Stimulated activated CD4-positive, alpha-beta T cell treated with anti-CD3 and anti-CD28 coated beads, Interleukin-4, amount 100 ng/mL, for 1 hour (primary cell): ENCODE measurements around the gene FUZ.

Experiments used
- DNase-seq: peaks from one replicate; pipeline ENCODE4 v3.0.0-alpha.2; 2020

Gene FUZ

DNA sequence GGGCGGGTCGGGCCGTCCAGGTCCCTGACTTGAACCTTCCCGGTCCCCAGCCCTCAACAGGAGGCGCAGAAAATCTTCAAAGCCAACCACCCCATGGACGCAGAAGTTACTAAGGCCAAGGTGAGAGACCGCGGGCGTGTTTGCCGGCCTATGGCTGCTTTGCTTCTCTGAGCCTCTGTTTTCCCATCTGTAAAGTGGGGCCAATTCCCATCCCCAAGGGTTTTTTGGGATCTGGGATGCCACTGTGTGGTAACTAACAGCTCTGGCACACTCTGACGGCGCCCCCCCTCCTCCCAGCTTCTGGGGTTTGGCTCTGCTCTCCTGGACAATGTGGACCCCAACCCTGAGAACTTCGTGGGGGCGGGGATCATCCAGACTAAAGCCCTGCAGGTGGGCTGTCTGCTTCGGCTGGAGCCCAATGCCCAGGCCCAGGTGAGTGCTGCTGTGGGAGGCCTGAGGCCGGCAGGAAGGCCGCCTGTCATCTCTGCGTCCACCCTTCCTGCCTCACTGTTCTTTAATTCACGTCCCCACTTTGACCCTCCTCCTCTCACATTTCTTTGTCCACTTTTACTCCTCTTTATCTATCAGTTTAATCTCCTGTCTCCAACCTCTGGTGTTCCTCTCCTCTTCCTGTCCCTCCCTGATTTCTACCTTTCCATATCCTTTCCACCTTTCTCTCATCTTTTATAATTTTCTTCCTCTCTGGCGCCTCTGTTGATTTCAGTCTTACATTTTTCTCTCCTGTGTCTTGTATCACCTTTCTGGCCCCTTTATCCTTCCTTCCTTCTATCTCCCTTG lies 7.1 kb downstream of the FUZ start:
- DNase-seq: no peak

DNA sequence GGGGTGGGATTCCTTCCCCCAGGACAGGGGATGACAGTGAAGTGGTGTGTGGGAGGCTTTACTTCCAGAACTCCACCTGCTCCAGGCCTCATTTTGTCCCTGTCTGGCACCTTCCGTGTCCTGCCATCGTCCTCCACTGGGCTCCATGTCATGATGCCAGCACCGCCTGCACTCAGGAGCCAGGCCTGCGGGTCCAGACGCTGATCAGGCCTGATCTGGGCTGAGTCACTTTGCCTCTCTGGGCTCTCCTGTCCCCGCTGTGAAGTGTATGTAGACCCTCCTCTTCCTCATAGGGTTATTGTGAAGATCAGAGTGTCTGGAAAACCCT lies 9.6 kb downstream of the FUZ start:
- no peak for DNase-seq

DNA sequence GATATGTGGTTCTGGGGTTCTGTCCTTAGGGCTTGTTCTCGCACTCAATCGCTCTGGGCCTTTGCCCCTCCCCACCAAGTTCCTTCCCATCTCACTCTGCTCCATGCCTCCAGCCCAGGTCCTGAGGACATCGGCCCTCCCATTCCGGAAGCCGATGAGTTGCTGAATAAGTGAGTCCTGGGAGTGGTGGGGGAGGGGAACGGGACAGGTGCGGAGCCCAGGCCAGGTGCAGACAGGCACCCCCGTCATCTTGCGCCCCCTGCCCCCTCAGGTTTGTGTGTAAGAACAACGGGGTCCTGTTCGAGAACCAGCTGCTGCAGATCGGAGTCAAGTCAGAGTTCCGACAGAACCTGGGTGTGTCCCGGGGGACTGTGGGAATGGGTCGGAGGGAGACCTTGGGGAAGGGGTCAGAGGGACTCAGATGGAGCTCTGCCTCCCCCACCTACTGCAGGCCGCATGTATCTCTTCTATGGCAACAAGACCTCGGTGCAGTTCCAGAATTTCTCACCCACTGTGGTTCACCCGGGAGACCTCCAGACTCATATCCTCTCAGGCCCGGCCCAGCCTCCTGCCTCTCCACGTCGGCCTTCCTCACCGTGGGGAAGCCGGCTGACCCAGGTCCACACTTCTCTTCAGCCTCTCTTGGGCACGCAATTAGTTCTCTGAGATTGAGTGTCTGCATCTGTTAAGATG lies 10.1 kb downstream of the FUZ start:
- DNase-seq: no peak

DNA sequence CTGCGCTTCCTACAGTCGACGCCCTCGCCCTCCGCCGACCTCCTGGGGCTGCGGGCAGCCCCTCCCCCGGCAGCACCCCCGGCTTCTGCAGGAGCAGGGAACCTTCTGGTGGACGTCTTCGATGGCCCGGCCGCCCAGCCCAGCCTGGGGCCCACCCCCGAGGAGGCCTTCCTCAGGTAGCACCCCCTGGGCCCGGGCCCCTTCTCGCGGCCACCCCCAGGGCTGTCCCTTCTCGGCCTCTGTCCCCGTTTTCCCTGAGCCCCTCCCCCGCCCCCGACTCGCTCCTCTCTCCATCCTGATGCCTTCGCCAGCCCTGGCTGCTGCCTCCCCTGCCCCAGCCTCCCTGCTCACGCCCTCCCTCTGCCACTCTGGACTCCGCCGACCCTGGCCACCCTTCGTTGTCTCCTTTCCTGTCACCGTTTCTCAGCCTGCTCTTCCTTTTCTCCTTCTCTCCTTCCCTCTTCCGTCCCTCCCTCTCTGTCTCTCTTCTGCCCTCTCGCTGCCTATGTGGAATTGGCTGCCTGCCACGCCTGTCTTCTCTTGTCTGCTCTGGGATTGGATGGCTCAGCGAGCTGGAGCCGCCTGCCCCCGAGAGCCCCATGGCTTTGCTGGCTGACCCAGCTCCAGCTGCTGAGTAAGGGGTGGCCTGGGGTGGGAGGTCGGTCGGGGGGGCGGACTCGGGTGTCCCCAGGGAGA lies 11.0 kb downstream of the FUZ start:
- DNase-seq: no peak

DNA sequence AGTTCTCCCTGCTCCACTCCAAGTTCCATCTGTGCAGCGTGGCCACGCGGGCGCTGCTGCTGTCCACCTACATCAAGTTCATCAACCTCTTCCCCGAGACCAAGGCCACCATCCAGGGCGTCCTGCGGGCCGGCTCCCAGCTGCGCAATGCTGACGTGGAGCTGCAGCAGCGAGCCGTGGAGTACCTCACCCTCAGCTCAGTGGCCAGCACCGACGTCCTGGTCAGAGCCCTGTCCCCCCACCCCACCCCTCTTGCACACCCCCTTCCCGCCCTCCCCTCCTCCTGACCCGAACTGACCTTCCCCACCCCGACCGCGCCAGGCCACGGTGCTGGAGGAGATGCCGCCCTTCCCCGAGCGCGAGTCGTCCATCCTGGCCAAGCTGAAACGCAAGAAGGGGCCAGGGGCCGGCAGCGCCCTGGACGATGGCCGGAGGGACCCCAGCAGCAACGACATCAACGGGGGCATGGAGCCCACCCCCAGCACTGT lies 11.6 kb downstream of the FUZ start:
- no peak for DNase-seq

DNA sequence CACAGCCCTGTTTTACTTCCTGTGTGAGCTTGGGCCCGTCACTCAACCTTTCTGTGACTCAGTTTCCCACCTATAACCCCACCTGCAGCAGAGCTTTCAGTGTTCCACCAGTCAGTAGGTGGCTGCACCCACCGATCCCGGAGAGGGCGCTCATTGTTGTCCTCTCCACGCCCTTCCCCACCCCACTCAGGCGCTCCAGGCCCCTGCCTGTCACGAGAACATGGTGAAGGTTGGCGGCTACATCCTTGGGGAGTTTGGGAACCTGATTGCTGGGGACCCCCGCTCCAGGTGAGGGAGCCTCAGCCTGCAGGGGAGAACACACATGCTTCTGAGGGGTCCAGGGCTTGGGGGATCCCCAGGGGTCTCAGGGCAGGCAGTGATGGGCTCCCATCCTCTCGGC lies 12.3 kb downstream of the FUZ start:
- DNase-seq: no peak

DNA sequence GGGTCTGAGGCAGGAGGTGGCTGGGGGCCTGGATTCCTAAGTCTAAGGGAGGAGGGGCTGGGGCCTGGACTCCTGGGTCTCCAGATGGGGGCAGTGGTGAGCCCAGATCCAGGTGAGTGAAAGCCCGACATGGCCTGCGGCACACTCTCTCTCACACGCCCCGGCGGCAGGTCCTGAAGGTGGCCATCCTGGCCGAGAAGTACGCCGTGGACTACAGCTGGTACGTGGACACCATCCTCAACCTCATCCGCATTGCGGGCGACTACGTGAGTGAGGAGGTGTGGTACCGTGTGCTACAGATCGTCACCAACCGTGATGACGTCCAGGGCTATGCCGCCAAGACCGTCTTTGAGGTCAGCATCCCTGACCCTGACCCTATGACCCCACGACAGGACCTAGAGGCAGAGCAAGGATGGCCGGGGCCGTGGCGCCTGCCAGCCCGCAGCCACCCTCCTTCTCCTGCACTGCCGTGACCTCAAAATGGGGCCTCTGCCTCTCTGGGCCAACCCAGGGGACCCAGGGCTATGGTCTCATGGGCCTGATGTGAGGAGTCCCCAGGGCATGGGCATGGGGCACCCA lies 13.2 kb downstream of the FUZ start:
- DNase-seq: no peak

DNA sequence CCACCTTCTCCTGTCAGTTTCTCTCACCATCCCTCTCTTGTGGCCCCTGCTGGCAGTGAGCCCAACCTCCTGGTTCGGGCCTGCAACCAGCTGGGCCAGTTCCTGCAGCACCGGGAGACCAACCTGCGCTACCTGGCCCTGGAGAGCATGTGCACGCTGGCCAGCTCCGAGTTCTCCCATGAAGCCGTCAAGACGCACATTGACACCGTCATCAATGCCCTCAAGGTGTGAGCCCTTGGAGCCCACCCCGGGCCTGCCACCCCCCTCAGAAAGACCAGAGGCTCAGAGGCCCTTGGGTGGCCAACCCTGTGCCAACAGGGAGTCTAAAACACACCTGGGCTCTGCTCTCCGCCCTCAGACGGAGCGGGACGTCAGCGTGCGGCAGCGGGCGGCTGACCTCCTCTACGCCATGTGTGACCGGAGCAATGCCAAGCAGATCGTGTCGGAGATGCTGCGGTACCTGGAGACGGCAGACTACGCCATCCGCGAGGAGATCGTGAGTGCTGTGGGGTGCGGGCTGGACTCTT lies 13.8 kb downstream of the FUZ start:
- no peak for DNase-seq

DNA sequence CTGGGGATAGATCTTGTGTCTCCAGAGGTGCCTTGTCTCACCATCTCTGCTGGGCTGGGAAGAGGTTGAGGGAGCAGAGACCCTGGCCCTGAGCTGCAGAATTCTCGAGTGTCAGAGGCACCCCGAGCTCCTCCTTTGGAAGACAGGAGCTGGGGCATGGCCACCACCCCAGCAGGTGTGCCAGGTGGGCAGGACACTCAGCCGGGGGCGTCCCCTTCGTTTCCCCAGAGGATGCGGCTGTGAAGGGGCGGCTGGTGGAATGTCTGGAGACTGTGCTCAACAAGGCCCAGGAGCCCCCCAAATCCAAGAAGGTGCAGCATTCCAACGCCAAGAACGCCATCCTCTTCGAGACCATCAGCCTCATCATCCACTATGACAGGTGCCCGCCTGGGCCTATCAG lies 14.5 kb downstream of the FUZ start:
- DNase-seq: no peak

DNA sequence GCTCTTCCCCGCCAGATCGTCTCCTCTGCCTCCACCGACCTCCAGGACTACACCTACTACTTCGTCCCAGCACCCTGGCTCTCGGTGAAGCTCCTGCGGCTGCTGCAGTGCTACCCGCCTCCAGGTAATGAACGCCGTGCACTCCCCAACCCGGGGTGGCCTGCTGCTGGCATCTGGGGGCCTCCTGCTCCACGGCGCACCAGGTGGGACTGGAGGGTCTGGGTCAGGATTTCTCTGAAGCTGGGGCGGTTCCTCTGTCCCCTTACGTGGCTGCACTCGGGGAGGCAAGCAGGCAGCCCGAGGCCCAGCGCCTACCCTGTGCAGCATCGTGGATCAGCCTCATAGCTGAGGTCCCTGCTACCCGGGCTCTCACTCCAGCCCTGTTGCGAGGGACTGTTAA lies 17.5 kb downstream of the FUZ start:
- DNase-seq: no peak

DNA sequence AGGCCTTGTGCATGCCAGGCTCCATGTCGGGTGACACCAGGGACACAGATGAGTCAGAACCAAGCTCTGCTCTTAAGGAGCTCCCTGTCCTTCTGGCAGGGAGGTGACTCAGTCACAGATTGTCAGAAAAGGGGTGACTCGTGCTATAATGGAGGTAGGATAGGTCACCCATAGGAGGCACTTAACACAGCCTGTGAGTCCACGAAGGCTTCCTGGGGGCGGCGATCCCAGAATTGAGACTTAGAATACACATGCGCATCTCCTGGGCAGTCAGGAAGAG lies 19.6 kb downstream of the FUZ start:
- DNase-seq: no peak

DNA sequence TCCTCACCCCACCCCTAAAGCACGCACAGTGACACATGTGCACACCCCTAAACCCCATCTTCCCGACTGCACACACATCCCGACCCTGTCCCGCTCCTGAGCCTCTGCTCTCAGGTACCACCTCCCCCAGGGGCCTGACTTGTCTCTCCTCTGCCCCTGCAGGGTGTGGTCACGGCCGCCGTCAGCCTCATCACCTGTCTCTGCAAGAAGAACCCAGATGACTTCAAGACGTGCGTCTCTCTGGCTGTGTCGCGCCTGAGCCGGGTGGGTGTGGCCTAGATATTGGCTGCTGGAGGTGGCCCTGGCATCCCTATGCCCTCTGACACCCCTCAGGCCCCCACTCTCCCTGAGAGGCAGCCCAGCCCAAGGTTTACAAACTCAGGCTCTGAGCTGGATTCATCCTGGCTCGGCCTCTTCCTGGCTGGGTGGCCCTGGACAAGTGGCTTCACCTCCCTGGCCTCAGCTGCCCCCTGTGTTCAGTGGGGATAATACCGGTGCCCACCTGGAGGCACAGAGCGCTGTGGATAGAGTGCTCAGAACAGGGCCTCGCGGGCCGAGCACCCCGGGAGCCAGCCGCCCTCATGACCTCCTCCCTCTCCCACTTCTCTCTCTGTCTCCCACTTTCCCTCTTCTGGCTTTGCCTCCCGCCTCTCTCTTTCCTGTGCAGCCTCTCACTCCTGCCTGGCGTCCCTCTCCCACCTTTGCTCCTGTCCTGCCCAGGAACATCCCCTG lies 20.1 kb downstream of the FUZ start:
- DNase-seq: no peak

DNA sequence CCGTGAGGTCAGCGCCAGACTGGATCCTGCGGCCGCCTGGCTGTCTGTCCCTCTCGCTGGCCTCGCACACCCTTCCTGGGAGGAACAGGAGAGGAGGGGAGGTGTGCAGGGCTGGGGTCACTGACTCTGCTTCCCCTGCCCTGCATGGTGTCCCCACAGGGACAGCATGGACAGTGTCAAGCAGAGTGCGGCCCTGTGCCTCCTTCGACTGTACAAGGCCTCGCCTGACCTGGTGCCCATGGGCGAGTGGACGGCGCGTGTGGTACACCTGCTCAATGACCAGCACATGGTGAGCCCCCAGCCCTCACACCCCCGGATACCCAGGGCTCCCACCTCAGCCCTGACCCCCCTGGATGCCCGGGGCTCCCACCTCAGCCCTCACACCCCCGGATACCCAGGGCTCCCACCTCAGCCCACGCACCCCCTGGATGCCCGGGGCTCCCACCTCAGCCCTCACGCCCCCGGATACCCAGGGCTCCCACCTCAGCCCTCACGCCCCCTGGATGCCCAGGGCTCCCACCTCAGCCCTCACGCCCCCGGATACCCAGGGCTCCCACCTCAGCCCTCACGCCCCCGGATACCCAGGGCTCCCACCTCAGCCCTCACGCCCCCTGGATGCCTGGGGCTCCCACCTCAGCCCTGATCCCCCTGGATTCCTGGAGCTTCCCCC lies 21.2 kb downstream of the FUZ start:
- no peak for DNase-seq

DNA sequence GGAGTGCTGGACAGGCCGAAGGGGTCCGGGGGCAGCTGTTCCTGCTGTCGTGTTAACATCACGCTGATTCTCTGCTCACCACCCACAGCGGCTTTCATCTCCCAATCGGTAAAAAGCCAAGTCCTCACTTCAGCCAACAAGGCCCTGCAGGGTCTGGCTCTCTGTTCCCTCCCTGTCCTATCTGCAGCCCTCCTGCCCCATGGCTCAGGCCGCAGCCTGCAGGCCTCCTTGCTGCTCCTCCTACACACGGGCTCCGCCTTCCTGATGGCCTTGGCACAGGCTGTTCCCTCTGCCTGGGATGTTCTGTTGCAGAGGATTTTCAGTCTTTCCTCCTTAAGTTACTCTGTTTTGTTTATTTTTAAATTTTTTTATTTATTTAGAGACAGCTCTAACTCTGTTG lies 22.2 kb downstream of the FUZ start:
- DNase-seq: no peak

DNA sequence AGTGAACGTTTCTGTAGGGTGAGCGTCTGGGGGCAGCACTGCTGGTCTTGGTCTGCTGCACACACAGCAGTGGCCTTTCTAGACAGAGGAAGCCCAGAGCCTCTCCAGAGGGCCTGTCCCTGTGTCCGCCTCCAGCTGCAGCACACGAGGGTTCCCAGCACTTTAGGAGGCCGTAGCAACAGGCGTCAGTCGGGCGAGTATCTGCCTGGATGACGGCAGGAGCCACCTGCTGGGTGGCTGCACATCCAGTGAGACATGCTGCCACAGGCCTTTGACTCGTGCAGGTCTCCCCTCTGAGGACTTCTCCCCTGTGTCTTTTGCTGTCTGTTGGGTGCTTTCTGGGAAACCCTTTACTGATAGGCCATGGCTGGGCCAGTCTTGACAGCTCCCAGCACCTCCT lies 24.2 kb downstream of the FUZ start:
- no peak for DNase-seq

DNA sequence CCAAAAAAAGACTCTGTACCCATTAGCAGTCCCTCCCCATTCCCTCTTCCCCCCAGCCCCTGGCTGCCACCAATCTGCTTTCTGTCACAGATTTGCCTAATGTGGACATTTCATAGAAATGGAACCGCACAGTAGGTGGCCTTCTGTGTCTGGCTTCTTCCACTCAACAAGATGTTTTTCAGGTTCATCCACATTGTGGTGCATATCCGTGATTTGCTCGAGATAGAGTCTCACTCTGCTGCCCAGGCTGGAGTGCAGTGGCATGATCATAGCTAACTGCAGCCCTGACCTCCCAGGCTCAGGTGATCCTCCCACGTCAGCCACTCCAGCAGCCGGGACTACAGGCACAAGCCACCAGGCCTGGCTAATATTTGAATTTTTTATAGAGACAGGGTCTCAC lies 25.3 kb downstream of the FUZ start:
- no peak for DNase-seq

DNA sequence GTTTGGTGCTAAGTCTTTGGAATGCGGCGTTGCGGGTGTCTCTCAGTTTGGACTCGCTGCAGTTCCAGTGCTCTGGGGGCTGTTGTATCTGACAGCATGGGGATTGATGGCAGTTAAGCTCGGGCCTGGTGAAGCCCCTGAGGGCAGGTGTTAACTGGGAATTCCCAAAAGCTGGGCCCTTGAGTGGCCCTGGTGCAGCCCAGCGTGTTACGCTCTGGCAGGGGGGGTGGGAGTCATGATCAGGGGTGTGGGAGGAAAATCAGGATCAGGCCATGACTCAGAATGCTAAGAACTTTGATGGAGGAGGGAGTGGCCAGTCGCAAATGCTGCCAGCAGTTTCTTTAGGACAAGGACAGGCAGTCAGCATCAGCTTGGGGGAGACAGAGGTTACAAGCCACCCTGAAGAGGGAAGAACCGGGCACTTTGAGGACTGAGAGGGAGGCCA lies 26.7 kb downstream of the FUZ start:
- DNase-seq: no peak

DNA sequence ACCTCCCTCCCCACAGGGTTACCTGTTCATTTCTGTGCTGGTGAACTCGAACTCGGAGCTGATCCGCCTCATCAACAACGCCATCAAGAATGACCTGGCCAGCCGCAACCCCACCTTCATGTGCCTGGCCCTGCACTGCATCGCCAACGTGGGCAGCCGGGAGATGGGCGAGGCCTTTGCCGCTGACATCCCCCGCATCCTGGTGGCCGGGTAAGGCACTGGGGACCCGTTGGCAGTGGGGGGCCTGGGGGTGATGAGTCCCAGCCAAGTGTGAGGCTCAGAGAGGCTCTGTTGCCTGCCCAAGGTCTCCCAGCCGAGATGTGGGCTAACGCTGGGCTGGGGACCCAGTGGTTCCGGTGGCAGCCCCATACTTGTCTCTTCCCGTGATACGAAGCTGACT lies 30.6 kb downstream of the FUZ start:
- no peak for DNase-seq

DNA sequence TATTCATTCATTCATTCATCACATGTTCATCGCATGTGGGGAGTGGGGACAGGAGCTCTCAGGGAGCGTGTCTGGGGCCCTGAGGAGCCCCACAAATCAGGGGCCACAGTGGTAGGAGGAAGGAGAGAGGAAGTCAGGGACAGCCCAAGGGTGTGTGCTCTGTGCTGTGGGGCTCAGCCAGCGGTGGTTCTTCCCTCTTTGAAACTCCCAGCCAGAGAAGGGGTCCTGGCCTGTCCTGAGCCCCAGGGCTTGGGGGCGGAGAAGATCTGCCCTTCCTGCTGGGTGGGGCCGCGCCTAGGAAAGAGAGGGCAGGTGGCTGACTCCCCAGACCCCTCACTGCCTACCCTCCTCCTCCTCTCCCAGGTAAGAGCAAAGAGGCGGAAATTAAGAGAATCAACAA lies 31.7 kb downstream of the FUZ start:
- no peak for DNase-seq

DNA sequence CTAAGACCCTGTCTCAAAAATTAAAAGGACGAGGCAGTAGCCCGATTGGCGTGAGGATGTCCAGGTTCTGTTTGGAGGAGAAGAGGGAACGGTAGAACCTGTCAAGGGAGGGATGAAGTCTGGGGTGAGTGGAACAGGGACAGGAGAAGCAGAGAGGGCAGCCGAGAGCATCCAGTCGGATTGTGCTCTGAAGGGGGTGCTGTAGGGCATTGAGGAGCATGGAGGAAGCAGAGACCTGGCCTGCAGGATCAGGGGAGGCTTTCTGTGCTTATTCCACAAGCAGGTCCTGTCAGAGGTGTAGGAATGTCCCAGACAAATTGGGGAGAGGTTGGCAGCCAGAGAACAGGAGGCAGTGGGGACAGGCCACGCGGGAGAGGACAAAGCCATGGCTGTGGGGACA lies 32.2 kb downstream of the FUZ start:
- no peak for DNase-seq

DNA sequence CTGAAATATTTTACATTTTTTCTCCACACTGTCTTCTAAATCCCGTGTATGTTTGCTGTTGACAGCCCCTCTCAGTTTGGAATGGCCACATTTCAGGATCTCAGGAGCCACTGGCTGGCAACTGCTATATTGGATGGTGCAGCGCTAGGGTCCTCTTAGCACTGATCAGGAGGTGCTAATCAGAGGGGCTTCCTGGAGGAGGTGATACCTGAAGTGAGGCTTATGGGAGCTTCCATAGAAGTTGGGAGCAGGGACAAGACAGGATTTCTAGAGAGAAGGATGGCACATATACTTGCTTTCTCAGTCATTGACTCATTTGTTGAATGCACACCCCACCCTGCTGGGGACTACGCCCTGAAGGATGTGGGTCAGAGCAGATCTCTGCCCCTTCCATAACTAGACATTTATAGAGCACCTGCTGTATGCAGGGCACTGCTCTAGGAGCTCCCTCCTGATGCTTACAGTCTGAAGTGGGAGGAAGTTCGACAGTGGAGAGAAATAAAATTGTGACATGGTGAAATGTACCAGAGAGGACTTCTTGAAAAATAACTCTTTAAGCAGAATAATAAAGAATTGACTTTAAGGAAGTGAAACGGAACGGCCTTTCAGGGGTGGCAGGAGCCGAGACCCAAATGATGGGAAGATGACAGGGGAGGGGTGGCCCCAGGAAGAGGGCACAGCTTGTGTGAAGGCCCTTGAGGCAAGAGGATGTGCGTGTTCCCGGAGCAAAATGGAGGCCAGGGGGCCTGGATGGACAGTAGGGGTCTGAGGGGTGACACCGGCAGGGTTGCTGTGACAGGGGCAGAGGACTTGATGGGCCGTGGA lies 33.1 kb downstream of the FUZ start:
- no peak for DNase-seq

DNA sequence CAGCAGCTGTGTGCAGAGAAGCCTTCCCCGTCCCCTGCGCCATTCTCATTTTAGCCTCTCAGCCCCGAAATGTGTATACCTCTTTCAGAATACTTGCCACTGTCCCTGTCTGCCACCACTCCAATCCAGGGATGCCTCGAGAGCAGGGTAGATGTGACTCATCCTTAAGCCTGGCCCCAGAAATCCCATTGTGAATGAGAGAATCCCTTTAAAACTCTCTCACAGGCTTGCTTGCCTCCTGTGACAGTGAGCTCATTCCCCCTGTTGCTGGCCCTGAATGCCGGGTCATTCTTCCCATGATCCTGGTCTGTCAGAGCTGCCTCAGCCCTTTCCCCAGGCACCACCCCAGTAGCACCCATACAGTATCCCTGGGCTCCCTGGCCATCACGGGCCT lies 36.7 kb downstream of the FUZ start:
- DNase-seq: no peak
